22Rv1 (cell line): ENCODE data around the gene RAI1.

Source experiments
- CTCF ChIP-seq: fragments of 450-650 bp; IDR thresholded peaks from 2 replicates; pipeline ENCODE4 v1.5.1; 2017; ENCODE audit warnings: mild to moderate bottlenecking
- ZFX ChIP-seq: fragments of 450-650 bp; IDR thresholded peaks from 2 replicates; pipeline ENCODE4 v1.6.1; 2017; ENCODE audit warnings: antibody characterized with exemption, borderline replicate concordance

- TF ChIP-seq CTCF, result no peak
- no peak for TF ChIP-seq ZFX
Measured at GRCh38 chr17:17645961-17646360, 35.3 kb upstream of the RAI1 start.
